GM19372 (cell line): Measurements from ENCODE around the gene ELMO3.
A peak's percentile ranks its signal among the peaks of the same experiment; 100 is the strongest.

Experiments used
- ATAC-seq: cut with Tn5 transposase; IDR thresholded peaks from one replicate; pipeline ENCODE4 v1.9.1; 2021; ENCODE audit warnings: mild to moderate bottlenecking, low read depth, moderate library complexity; ENCODE audit not compliant: unreplicated experiment

ELMO3 gene

DNA sequence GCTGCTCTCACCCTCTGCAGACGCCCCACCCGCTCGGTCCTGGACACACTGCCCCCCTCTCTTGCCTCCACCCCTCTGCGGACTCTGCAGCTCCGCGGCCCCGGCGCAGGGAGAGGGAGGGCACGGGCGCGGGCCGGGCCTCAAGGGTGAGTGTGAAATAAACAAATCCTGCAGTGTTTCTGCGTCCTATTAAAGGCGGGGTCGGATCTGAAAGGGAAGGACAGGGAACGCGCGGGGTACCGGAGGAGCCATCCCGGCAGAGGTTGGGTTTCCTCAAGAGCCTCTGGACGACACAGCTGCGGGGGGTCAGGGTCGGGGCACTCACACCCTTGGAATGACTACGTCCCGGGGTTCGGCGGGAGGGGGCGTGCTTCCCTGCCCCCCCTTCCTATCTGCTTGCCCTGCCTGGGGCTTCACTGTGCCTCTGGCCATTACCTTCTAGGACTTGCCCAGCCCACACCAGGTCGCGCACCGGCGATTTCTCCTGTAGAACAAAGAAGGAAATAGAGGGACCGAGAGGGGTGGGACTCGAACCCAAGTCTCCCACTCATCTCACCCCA, 34.9 kb upstream of the ELMO3 start:
- no peak for ATAC-seq

DNA sequence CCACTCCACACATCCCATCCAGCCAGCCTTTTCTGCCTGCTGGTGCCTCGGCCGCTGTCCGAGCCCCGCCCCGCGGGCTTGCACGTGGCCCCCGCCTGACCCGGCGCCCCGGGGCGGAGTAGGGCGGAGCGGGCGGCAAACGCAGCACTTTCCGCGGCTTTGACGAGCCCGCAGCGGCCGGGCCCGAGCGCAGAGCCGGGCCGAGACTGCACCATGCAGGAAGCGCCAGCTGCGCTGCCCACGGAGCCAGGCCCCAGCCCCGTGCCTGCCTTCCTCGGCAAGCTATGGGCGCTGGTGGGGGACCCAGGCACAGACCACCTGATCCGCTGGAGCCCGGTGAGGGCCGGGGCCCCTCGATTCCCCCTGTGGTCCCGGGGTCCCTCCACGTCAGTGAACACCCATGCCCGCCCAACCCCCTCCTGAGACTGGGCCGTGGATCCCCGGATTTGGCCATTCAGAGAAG, 34.3 kb upstream of the ELMO3 start, which contains the start of gene HSF4:
Gene HSF4 (plus strand): TSS at position 147 of the 463 bp plus-strand sequence. CDS start 67 bp downstream, at position 214.
- no peak for ATAC-seq

DNA sequence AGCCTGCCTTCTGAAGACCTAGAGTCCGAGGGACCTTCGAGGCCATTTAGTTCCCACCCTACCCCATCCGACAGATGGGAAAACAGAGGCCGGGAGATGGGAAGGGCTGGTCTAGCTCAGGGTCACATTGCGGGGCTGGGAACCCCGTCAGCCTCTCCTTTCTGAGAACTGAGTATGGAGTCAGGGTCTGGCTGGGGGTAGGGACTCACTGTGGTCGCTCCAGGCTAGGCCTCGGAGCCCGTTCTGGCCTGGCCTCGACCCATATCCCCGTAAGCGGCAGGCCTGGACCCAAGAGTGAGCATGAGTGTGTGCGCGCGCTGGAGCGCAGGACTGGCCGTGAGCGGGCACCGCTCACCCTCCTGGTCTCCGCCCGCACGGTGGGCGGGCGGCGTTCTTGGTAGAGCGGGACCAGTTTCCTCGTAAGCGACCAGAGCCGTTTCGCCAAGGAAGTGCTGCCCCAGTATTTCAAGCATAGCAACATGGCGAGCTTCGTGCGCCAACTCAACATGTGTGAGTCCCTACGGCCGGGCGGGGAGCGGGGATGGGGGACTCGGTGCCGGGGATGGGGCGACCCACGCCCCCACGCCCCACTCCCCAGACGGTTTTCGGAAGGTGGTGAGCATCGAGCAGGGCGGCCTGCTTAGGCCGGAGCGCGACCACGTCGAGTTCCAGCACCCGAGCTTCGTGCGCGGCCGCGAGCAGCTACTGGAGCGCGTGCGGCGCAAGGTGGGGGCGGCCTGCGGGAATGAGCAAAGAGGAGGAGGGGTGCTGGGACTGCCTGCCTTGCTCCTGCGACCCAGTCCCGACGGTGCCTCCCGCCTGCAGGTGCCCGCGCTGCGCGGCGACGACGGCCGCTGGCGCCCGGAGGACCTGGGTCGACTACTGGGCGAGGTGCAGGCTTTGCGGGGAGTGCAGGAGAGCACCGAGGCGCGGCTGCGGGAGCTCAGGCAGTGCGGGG, 33.5 kb upstream of the ELMO3 start:
- ATAC-seq, result no peak

DNA sequence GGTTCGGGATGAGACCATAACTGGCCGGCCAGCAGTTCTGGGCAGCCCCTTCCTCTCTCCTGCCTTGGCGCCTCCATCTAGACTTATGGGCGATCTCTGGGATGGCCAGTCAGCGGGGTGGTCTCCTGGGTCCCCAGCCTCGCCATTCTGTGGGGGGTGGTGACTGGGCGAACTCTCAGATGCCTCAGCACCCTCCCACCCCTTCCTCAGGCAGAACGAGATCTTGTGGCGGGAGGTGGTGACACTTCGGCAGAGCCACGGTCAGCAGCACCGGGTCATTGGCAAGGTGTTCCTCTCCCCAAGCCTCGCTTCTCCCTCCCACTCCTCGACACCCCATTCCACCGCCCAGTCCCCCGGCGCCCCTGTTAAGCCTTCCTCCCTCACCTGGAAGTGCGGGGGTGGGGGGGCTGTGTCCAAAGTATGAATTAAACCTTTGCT, 32.8 kb upstream of the ELMO3 start:
- no peak for ATAC-seq

DNA sequence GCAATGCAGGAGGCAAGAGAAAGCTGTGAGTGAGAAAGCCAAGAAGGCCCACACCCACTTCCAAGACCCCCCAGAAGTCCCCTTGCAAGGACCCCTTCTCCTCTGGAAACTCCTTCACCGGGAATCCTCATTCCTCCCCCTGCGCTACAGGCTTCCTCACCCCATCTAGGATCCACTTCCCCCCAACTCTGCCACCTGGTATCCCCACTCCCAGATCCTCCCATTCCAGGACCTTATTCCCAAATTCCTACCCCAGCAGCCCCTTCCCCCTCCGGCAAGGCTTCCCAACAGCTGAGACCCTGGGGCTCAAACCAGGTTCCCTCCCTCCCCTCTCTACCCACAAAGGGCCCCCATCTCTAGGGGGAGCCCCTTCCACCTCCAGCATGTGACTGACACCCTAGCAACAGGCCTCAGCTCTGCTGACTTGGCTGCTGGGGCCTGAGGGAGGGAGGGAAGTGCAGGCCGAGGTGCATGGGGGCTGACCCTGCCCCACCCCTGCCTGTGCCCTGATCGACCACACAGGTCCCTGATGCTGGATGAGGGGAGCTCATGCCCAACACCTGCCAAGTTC, 32.2 kb upstream of the ELMO3 start:
- no peak for ATAC-seq

DNA sequence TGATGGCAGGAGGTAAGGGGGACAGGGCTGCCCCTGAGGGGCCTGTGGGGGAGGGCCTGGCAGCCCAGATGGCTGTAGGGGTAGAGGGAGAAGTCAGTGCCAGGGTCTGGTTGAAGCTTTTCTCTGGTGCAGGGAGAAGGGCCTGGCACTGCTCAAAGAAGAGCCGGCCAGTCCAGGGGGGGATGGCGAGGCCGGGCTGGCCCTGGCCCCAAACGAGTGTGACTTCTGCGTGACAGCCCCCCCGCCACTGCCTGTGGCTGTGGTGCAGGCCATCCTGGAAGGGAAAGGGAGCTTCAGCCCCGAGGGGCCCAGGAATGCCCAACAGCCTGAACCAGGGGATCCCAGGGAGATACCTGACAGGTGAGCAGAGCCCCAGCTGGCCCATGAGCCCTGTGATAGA, 31.3 kb upstream of the ELMO3 start:
- no peak for ATAC-seq

DNA sequence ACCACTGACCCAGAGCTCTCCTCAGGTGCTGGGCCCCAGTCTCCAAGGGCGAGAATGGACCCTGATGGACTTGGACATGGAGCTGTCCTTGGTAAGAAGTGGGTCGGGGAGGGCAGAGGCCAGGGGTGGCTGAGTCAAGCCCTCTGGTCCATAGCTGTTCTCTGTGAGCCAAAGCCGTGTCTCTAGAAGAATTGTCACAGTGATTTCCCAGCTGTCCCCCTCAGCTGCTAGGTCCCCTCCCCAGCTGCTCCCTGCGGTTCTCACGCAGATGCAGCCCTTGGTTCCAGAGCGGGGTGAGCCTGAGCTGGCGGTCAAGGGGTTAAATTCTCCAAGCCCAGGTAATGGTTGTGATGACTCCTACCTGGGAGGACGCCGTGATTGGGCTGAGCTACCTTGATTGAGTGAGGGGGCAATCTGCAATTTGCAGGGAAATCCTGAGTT, 29.9 kb upstream of the ELMO3 start:
- no peak for ATAC-seq

DNA sequence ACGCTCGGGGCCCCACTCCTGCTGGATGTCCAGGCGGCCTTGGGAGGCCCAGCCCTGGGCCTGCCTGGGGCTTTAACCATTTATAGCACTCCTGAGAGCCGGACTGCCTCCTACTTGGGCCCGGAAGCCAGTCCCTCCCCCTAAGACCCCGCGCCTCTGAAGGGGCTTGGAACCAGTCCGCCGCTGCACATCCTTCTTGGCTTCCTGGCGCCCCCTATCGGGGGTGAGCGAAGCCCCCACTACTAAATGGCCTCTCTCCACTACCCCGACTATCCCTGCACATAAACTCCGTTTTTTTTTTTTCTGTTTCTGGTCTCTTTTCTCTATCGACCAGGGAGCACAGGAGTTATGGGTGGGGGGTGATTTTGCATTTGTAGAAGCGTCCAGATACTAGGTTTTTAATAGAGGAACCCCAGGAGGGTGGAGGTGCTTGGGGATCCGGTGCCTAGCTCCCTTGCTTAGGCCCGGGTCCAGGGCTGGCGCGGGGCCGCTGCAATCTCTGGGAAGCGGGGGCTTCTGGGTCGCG, 29.2 kb upstream of the ELMO3 start:
- ATAC-seq, result no peak

DNA sequence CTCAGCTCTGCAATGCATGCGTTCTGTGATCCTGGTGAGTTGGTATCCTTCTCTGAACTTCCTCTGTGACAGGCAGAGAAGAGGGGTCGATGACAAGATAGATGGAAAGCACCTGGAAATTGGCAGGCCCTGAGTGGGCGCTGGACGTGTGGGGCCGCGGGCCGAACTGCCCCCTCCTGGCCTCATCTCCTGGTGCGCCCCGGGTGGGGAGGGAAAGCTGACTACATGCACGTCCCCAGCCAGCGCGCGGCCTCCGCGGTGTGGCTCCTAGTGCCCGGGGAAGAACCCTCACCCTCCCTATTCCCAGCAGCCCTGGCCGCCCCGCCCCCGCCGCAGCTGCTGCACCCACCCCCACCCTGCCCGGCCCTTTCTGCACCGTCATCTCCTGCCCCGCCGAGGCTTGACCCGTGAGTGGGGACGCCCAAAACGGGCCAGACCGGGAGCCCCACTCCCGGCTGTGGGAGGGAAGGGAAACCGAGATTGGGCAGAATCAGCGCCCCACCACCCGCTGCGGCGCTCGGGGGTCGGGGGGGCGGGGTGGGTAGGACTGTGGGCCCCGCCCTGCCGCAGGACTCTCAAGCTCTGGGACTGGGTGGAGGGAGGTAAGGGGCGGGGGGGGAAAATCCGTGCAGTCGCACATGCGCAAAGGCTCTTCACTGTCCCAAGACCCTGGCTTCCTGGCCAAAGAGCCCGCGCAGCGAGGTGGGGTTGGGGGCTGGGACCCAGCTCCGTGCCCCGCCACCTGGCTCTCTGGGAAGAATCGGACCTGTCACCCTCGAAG, 28.6 kb upstream of the ELMO3 start, which contains the start of gene NOL3:
Gene NOL3 (plus strand): TSS at position 371 of the 781 bp plus-strand sequence.
- ATAC-seq, result no peak

DNA sequence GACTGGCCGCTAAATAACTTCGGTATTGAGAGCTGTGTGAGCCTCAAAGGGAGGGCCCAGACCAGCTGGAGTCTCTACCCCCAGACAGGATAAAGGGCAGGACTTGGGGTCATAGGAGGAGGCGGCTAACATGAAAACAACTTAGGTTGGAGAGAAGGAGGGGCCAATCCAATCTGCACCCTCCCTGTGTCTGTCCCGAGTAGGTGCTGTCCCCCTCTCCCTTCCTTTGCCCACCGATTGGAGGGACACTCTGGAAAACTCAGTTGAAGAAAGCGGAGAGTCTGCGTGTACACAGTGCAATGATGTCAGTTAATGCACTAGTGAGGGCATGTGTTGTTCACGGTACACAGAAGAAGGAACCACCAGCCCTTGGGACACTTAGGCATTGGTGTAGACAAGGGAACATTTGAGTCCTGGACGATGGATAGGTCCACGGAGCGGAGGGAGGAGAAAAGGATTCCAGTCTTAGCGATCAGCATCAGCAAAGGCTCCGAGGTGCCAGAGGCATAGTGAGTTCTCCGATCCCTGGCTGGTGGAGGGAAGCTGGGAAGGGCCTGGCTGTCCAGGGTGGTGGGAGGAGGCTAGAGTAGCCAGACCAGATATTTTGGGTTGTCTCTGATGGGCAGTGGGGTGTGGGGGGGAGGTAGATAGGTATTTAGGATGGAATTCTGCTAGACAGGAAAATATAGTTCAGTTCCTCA, 27.8 kb upstream of the ELMO3 start:
- no peak for ATAC-seq

DNA sequence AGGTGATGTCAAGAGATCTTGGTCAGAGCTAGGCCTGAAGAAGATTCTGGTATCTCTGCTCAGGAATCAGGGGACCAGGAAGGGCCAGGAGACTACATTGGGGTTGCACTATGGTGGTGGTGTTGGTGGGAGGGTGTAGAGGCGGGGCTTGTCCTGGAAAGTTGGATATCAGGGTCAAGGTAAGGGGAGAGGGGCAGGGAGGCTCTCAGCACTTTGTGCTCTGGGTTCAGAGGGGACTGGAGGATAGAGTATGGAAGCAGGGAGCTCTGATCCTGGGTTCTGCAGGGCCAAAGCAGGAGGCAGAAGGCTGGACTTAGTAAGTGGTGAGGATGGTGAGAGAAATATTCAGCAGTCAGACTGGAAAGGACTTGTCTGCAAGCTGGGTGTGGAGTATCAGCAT, 25.6 kb upstream of the ELMO3 start:
- no peak for ATAC-seq

DNA sequence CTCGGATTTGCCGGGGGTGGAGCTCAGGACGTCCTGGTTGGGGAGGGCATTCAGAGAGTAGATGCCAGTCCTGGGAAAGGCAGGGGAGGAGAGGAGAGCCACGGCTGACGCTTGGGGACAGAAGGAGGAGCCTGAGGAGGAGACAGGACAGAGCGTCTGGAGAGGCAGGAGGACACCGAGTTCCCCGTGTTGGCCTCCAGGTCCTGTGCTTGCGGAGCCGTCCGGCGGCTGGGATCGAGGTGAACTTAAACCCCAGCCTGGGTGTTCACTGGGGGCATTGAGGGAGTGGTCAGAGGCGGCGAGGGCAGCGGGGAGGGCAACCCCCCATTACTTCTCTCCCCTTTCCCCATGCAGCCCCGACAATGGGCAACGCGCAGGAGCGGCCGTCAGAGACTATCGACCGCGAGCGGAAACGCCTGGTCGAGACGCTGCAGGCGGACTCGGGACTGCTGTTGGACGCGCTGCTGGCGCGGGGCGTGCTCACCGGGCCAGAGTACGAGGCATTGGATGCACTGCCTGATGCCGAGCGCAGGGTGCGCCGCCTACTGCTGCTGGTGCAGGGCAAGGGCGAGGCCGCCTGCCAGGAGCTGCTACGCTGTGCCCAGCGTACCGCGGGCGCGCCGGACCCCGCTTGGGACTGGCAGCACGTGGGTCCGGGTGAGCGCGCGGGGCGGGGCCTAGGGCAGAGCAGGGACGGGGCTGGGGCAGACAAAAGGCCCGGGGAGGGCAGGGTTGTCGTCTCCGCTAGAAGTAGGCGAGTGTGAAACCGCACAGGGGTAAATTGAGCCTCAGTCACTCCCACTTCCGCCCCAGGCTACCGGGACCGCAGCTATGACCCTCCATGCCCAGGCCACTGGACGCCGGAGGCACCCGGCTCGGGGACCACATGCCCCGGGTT, 24.9 kb upstream of the ELMO3 start:
- ATAC-seq, result peak; percentile 38

DNA sequence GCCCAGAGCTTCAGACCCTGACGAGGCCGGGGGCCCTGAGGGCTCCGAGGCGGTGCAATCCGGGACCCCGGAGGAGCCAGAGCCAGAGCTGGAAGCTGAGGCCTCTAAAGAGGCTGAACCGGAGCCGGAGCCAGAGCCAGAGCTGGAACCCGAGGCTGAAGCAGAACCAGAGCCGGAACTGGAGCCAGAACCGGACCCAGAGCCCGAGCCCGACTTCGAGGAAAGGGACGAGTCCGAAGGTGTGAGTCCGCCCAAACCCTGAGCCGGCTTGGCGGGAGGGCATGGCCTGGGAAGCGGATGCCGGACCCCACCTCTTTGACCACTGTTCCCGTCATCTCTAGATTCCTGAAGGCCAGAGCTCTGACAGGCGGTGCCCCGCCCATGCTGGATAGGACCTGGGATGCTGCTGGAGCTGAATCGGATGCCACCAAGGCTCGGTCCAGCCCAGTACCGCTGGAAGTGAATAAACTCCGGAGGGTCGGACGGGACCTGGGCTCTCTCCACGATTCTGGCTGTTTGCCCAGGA, 24.2 kb upstream of the ELMO3 start:
- ATAC-seq, result no peak

DNA sequence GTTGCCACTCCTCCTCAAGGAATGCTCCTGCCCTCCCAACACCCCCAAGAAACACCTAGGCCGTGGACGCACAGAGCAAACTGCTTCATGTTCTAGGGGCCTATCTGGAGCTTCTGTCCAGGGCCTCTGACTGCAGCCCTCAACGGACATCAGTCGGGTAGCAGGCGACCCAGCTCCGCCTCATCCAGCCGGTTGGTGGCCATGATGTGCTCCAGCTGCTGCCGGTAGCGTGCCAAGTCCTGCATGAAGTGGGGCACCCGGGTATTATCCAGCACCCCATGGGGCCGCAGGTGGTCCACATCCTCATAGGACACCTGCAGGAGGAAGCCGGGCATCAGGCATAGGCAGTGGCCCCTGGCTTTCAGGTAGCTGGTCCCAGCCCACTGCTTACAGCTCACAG, 22.3 kb upstream of the ELMO3 start:
- ATAC-seq, result no peak

DNA sequence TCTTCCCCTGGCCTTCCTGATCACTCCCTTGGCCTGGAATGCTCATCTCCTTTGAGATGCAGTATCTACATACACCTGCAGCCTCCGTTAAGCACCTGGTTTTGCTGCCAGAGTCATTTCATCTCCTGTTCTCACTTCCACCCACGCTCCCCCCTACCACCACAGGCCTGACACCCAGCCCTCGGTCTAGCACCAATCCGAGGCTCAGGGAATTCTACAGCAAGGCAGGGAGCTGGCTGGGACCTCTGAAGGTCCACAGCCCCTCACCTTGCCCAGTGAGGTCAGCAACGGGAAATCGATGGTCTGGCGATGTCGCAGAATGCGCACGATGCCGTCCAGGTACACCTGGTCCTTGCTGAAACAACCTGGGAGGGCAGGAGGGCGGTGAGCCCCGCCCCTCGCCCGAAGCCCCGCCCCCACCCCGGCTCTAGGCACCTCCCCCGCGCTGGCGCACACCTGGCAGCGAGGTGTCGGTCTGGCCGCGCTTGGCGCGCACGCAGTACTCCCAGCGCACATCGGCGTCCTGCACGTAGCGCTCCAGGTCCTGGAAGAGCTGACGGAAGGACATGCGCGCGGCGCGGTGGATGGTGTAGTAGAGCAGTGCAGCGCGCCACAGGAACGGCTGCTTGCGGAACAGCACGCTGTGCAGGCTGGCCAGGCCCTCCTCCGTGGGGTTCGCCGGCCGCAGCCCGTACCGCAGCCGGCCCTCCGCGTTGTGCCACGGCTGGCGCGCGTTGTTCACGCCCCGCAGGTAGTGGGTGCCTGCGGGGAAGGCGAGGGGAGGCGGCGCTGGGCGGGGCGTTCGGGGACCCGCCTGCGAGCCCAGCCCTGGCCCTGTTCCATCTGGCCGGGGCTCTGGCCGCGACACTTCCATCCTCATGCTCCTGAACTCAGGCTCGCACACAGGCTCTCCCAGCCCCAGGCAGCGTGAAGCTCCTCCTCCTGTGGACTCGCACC, 20.9 kb upstream of the ELMO3 start:
- ATAC-seq, result no peak

DNA sequence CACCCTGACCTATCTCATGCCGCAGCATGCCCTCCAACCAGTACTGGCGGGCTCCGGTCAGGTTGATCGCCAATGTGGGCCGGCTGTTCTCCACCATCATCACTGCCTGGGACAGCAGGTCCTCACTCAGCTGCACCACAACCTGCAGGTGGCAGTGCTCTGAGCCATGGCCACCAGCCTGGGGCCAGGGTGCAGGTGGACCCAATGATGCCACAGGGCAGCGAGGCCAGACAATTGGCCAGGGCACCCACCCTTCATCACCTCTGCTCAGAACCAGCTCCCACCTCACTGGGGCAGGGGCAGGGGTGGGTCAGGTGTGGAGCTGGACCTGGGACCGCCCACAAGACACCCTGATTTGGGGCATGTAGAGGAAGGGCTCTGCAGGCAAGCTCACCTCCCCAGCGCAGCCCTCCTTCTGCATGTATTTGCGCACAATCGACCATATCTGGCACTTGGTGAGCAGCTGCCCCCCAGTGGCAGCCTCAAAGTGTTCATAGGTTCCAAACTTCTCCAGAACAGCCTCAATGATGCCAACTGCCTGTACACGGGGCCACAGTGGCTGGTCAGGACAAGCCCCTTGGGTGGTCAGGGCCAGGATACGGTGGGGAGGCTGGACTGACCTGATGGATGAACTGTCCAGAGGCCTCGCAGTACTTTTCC, 19.4 kb upstream of the ELMO3 start:
- ATAC-seq, result no peak

DNA sequence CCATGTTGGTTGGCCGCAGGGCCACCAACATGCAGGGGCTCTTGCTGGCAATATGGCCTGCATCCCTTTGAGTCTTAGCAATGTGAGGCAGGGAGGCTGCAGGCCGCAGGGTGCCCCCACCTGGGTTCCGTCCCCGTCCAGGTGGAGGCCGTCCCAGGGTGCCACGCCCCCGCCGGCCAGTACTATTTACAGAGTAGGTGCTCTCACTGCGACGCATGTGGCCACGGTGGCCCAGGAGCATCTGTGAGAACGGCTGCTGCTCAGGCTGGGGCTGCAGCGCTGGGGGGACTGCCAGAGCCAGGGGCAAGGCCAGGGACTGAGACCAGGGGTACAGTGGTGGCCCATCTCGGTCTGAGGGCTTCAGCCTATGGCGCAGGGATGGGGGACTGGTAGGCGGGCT, 18.8 kb upstream of the ELMO3 start:
- no peak for ATAC-seq
